AG09309 (cell line): Measurements from ENCODE around the gene CDH5.

Experiments used
- DNase-seq: peaks from one replicate; pipeline ENCODE4 v3.0.0-alpha.2; 2010; ENCODE audit warnings: low read depth
- H3K4me3 ChIP-seq: 2 replicates; pipeline ENCODE4 v1.5.1; 2011; ENCODE audit warnings: mild to moderate bottlenecking, low read depth, low read length, moderate library complexity; ENCODE audit not compliant: control insufficient read depth
- CTCF ChIP-seq: IDR thresholded peaks from 2 replicates; pipeline ENCODE4 v1.5.1; 2011; ENCODE audit warnings: mild to moderate bottlenecking, low read depth, low read length, inconsistent platforms; ENCODE audit not compliant: insufficient read depth, control insufficient read depth; ENCODE audit errors: missing control alignments

The CDH5 gene

DNA sequence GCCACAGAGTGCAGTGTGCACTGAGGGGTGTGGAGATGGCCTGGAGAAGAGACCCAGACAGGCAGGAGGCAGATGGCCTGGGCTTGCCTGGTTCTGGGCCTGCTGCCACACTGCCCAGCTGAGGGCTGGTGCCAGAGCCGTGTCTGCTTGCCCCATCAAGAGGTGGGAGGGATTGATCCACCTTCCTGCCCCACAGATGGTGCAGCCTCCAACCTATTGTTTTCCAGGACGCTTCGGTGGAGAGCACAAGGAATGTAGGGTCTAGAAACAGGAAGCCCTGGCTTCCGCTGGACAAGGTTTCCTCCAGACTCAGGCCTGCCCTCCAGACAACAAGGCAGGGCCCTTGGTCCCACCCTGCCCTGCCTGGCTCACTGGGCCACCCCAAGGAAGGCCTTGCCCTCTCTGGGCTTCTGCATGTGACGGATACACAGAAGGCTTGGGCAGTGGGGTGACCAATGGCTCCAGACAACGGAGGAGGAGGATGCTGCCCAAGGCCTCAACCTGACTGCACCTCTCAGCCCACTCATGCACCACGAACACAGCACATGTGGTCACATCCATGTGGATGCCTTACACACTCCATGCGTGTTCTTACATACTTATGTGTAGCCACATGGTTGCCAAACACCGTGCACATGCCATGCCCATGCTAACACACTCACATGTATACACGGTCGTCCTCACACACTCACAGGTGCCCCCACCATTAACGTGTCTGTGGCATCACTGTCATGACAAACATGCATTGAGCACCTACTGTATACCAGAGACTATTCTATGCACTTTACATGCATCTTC lies 6.5 kb upstream of the CDH5 start:
- DNase-seq = no peak
- TF ChIP-seq CTCF = no peak
- no peak overlapping the region for H3K4me3 ChIP-seq

DNA sequence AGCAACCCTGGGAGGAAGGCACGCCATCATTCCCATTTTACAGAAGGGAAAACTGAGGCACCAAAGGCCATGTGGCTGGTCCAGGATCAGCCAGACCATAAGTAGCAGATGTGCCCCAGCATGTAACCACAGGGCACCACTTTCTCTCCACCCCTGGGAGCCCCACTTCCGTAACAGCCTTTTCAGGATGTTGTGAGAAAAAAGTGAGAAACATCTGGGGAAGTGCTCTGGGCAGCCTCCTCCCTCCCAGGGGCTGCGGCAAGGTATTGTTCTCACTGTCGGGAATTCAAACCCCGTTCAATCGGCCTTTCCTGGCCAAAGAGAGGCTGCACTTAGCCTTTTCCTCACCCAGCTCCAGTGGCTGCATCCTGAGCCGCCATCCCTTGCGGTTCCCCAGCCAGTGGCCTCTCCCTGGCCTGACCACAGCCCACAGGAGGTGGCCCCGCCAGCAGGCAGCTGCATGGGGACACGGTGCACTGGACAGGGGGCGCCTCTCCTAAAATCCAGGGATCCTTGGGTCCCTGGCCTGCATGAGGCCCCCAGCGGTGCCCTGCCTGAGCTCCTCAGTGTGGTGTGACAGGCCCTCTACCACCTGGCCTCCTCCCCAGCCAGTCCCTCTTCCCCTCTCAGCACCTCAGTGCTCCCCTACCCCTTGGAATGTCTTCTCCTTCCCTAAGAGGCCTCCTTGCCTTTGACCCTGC lies 5.7 kb upstream of the CDH5 start:
- TF ChIP-seq CTCF = no peak
- H3K4me3 ChIP-seq = no peak overlapping the region
- DNase-seq = no peak

- no peak for TF ChIP-seq CTCF
- DNase-seq = no peak
These were observed 4.8 kb upstream of the CDH5 start for GRCh38 chr16:66361604-66362135.

GRCh38 chr16:66363211-66363777 lies 3.2 kb upstream of the CDH5 start:
- H3K4me3 ChIP-seq = no peak overlapping the region
- no peak for DNase-seq
- TF ChIP-seq CTCF = no peak

More at GRCh38 chr16:66361604-66362135, 4.8 kb upstream of the CDH5 start:
- no peak overlapping the region for H3K4me3 ChIP-seq

DNA sequence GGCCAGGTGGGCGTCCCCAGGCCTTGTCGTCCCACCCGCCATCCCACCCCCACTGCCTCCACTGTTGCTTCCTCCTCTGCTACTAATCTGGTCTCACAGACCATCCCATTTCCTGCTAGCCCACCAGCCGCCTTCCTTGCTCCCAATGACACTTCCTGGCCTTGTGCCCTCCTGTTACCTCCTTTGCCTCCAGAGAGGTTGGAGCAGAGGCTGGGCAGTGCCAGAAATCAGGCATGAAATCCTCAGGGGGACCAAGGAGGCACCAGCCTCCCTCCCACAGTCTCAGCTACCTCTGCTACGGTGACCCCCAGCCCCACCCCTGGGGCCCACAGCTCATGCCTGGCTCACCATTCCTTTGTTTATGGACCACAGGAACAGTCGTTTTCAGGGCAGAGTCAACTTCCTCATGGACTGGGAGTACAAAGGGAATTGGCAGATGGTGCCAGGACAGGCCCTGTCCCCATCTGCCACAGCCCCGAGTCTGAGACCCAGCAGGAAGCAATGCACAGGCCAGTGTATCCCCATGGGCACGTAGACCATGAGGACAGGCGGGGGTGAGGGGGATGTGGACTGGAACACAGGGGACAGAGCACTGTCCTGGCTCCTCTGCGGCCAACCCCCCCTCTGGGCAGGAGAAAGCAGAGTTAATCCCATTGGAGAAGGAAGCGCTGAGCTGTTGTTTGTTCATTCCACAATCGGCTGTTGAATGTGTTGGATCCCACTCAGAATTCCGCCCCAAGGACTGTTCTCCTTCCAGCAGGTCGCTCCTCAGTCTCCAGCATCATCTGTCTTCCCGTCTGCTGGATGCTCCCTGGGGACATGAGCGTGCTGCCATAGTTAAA lies 2.2 kb upstream of the CDH5 start:
- no peak overlapping the region for H3K4me3 ChIP-seq
- no peak for TF ChIP-seq CTCF
- no peak for DNase-seq

DNA sequence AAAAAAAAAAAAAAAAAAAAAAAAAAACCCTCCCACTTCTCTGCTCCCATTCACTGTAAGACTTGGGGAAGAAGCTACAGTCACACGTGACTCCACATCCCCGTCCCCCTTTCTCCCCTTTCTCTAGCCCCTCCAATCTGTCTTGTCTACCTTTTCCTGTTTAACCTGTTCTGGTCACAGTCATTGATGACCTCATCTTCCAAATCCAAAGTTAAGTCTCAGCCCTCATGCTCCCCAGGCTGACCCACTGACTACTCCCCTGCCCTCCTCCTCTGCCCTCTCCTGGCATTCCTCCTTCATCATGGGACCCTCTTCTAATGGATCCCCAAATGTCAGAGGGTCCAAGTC lies 1.6 kb upstream of the CDH5 start:
- no peak for TF ChIP-seq CTCF
- no peak for DNase-seq
- H3K4me3 ChIP-seq = no peak overlapping the region
